Epithelial cell of esophagus (primary cell): ENCODE results near the gene PLXNC1.

Experiments
- DNase-seq: peaks from one replicate; pipeline ENCODE4 v3.0.0; 2010; ENCODE audit warnings: low read depth
- H3K4me3 ChIP-seq: 2 replicates; pipeline ENCODE4 v1.5.1; 2011; ENCODE audit warnings: mild to moderate bottlenecking, low read length, control low read depth
- CTCF ChIP-seq: IDR thresholded peaks from 2 replicates; pipeline ENCODE4 v1.5.1; 2011; ENCODE audit warnings: low read depth, mild to moderate bottlenecking, low read length, control low read depth, inconsistent platforms; ENCODE audit not compliant: insufficient read depth; ENCODE audit errors: missing control alignments

PLXNC1 gene

DNA sequence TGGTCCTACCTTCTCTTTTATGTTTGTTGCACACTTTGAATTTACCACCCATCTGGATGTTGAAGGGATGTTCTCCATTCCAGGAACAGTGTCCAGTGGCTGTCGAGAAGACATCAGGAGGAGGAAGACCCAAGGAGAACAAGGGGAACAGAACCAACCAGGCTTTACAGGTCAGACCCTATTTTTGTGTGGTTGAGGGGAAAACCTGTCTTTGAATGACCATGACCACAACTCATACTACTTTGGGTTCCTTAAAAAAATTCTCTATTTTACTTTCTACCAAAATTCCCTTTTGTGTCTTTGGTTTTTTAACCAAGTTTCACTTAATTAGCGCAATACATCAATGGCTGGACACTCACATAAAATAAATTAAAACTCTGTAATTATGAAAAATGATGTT, 78.7 kb downstream of the PLXNC1 start:
- H3K4me3 ChIP-seq, result no peak overlapping the region
- DNase-seq, result no peak
- TF ChIP-seq CTCF, result no peak

DNA sequence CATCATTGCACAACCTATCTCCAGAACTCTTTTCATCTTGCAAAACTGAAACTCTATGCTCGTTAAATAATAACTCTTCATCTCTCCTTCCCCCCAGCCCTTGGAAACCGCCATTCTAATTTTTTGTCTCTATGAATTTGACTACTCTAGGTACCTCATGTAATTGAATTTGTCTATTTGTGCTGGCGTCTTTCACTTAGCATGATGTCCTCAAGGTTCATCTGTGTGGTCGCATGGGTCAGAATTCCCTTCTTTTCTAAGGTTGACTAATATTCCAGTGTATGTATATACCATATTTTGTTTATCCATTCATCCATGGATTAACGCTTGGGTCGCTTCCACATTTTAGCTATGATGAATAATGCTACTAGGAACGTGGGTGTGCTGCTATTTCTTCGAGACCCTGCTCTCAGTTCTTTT, 80.1 kb downstream of the PLXNC1 start:
- no peak for TF ChIP-seq CTCF
- no peak overlapping the region for H3K4me3 ChIP-seq
- no peak for DNase-seq

DNA sequence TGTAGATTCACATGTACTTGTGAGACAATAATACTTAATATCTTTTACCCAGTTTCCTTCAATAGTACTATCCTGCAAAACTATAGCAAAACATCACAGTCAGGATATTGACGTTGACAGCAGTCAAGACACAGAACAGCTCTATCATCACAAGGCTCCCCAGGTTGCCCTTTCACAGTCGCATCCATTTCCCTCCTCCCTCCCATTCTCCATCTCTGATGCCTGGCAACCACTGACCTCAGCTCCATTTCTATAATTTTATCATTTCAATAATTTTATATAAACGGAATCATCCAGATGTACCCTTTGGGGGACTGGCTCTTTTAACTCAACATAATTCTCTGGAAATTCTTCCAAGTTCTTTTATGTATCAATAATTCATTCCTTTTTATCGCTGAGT, 81.5 kb downstream of the PLXNC1 start:
- TF ChIP-seq CTCF, result no peak
- no peak for DNase-seq
- no peak overlapping the region for H3K4me3 ChIP-seq

GRCh38 chr12:94230357-94230905, 82.1 kb downstream of the PLXNC1 start:
- TF ChIP-seq CTCF, result no peak
- no peak overlapping the region for H3K4me3 ChIP-seq
- no peak for DNase-seq

GRCh38 chr12:94231709-94232108, 83.3 kb downstream of the PLXNC1 start:
- DNase-seq, result no peak
- no peak overlapping the region for H3K4me3 ChIP-seq
- TF ChIP-seq CTCF, result no peak

DNA sequence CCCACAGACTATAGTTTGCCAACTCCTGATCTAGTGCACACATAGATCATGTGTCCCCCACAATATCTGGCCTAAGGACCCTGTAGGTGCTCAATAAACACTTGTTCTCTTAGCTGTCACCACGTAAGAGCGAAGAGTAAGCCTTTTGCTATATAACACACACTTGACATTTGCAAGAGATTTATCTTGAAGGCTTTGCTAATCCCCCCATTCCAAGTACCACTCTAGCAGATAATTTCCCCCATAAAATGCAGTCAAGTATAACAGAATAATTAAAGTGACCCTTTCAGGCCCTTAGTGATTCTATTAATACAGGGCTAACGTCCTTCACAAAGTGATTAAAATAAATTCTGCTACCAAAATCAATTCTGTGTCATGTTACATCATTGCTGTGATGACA, 87.5 kb downstream of the PLXNC1 start:
- no peak overlapping the region for H3K4me3 ChIP-seq
- no peak for DNase-seq
- TF ChIP-seq CTCF, result no peak

DNA sequence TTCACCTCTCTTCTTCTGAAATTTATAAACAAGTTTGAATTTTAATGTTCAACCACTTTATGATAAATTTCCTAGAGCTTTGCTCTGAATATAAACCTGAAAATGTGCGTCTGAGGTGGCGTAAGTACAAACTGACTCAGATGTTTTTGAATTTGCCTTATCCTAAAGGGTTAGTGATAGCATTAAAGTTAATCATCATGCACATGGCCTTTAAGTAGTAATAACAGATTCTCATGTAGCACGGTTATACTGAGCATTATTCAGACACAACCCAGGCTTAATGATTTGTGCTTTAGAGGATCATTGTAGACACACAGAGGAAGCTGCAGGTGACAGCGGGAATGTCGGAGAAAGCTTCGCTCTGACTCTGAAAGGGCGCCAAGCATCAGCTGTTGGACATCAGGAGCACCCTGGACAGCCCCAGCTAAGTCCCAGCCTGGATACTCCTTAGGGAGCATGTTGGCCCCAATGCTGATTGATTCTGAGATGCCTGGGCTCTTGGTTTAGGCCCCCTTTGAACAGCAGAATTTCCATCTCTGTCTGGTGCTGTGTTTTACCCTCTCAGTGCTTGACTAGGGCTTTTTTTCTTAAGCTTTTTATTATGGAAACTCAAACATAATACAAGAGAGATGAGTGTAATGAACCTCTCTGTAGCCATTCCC, 91.1 kb downstream of the PLXNC1 start:
- no peak overlapping the region for H3K4me3 ChIP-seq
- DNase-seq, result no peak
- no peak for TF ChIP-seq CTCF
